RWPE1 (cell line): ENCODE results near the gene INO80E.
A peak's percentile ranks its signal among the peaks of the same experiment; 100 is the strongest.

Experiments used
- CTCF ChIA-PET: fragments of 350-600 bp; sonication (Branson Sonifier 250); formaldehyde crosslinking; extraction: SDS; loops from one replicate; lab custom pipeline; 2021; lab: Yijun Ruan, JAX
- POLR2A ChIA-PET: fragments of 400-600 bp; formaldehyde crosslinking; extraction: SDS; loops from one replicate; lab custom pipeline; 2020; ENCODE audit warnings: antibody characterized with exemption; ENCODE audit not compliant: low non-redundant PET; lab: Yijun Ruan, JAX
- DNase-seq: peaks from one replicate; pipeline ENCODE4 v3.0.0; 2012; ENCODE audit warnings: low spot score
- H3K27ac ChIP-seq: fragments of 450-650 bp; 2 replicates; pipeline ENCODE4 v1.5.1; 2017
- CTCF ChIP-seq: fragments of 450-650 bp; conservative IDR thresholded peaks from 2 replicates; pipeline ENCODE4 v1.5.1; 2017; ENCODE audit warnings: low read depth, mild to moderate bottlenecking

Gene INO80E

GRCh38 chr16:29989111-29989858 lies 6.8 kb upstream of the INO80E start:
- CTCF ChIA-PET = no interaction called here
- H3K27ac ChIP-seq = peak overlapping the region; percentile 50
- no peak for DNase-seq
- POLR2A ChIA-PET = no interaction called here
- TF ChIP-seq CTCF = no peak

- POLR2A ChIA-PET = no interaction called here
- CTCF ChIA-PET = no interaction called here
- TF ChIP-seq CTCF = no peak
- H3K27ac ChIP-seq = no peak overlapping the region
- DNase-seq = no peak
Measured at GRCh38 chr16:29990034-29990433, 6.0 kb upstream of the INO80E start.

DNA sequence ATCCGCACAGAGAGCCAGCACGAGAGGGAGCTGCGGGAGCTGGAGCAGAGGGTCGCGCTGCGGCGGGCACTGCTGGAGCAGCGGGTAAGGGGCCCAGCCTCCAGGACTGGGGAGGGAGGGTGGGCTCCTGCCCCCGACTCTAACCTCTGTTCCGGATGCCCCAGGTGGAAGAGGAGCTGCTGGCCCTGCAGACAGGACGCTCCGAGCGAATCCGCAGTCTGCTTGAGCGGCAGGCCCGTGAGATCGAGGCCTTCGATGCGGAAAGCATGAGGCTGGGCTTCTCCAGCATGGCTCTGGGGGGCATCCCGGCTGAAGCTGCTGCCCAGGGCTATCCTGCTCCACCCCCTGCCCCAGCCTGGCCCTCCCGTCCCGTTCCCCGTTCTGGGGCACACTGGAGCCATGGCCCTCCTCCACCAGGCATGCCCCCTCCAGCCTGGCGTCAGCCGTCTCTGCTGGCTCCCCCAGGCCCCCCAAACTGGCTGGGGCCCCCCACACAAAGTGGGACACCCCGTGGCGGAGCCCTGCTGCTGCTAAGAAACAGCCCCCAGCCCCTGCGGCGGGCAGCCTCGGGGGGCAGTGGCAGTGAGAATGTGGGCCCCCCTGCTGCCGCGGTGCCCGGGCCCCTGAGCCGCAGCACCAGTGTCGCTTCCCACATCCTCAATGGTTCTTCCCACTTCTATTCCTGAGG lies 5.0 kb upstream of the INO80E start:
- POLR2A ChIA-PET = no interaction called here
- CTCF ChIA-PET = no interaction called here
- TF ChIP-seq CTCF = no peak
- H3K27ac ChIP-seq = peak overlapping the region; percentile 97
- DNase-seq = no peak

- POLR2A ChIA-PET = no interaction called here
Measured at GRCh38 chr16:29991571-29991904, 4.5 kb upstream of the INO80E start.

GRCh38 chr16:29992344-29992967 lies 3.6 kb upstream of the INO80E start:
- CTCF ChIA-PET = no interaction called here
- DNase-seq = no peak
- TF ChIP-seq CTCF = no peak
- POLR2A ChIA-PET = interaction anchor here (0.5 to 0.6 kb wide), 2 partner anchors 92 to 93 kb away, joined by 3 to 5 read pairs; partner anchors contain the start of gene SEZ6L2
- H3K27ac ChIP-seq = peak overlapping the region; percentile 97

More at GRCh38 chr16:29991571-29991904, 4.5 kb upstream of the INO80E start:
- peak overlapping the region; percentile 97 for H3K27ac ChIP-seq
- CTCF ChIA-PET = no interaction called here
- DNase-seq = no peak
- TF ChIP-seq CTCF = no peak

- no peak for TF ChIP-seq CTCF
- ChIA-PET CTCF (interaction anchor here (0.8 to 1.2 kb wide), 3 partner anchors 10 to 130 kb away, joined by 3 to 5 read pairs (median 4); partner anchors contain the start of genes C16orf92 and CDIPT), POLR2A (interaction anchor here (0.7 kb wide), 1 partner anchor 10 kb away, joined by 3 read pairs; no protein-coding TSS in a partner anchor)
- no peak for DNase-seq
- peak overlapping the region; percentile 97 for H3K27ac ChIP-seq
Measured at GRCh38 chr16:29993191-29993902, 2.7 kb upstream of the INO80E start.
